GM12878 (cell line): Measurements from ENCODE around the gene AGBL3. TPM values are rescaled to one million over a fixed set of nuclear protein-coding genes. Genes with fewer than 3 reads are reported as not detected.
A peak's percentile ranks its signal among the peaks of the same experiment; 100 is the strongest.

ENCODE experiments used
- CBFB ChIP-seq: IDR thresholded peaks from 2 replicates; pipeline ENCODE4 v1.6.1; 2016; ENCODE audit warnings: antibody characterized with exemption, low read depth
- CUX1 ChIP-seq: IDR thresholded peaks from 2 replicates; pipeline ENCODE4 v1.6.1; 2012; ENCODE audit warnings: improper control_type of control experiment, low read depth, low read length; ENCODE audit not compliant: insufficient replicate concordance
- DPF2 ChIP-seq: fragments of 450-650 bp; IDR thresholded peaks from 2 replicates; pipeline ENCODE4 v1.6.1; 2017; ENCODE audit warnings: mild to moderate bottlenecking
- E2F4 ChIP-seq: IDR thresholded peaks from 2 replicates; pipeline ENCODE4 v1.6.1; 2012; ENCODE audit warnings: low read depth, low read length, improper control_type of control experiment
- MEF2A ChIP-seq: IDR thresholded peaks from 2 replicates; pipeline ENCODE4 v1.6.1; 2011; ENCODE audit warnings: low read depth, mild to moderate bottlenecking, low read length, moderate library complexity; ENCODE audit not compliant: insufficient read depth
- MTA3 ChIP-seq: IDR thresholded peaks from 2 replicates; pipeline ENCODE4 v1.6.1; 2012; ENCODE audit warnings: low read length, inconsistent platforms, borderline replicate concordance
- NFIC ChIP-seq: IDR thresholded peaks from 2 replicates; pipeline ENCODE4 v1.6.1; 2012; ENCODE audit warnings: low read depth, mild to moderate bottlenecking, inconsistent platforms, low read length, moderate library complexity
- RB1 ChIP-seq: fragments of 450-650 bp; formaldehyde crosslinking; IDR thresholded peaks from 2 replicates; pipeline ENCODE4 v1.6.1; 2017; ENCODE audit warnings: mild to moderate bottlenecking, borderline replicate concordance
- SKIL ChIP-seq: fragments of 450-650 bp; IDR thresholded peaks from 2 replicates; pipeline ENCODE4 v1.6.1; 2017; ENCODE audit warnings: mild to moderate bottlenecking, low read depth, inconsistent platforms; ENCODE audit not compliant: poor library complexity, severe bottlenecking
- SPI1 ChIP-seq: IDR thresholded peaks from 2 replicates; pipeline ENCODE4 v1.6.1; 2011; ENCODE audit warnings: low read depth, mild to moderate bottlenecking, low read length, moderate library complexity, borderline replicate concordance; ENCODE audit not compliant: insufficient read depth
- SUPT20H ChIP-seq: IDR thresholded peaks from 2 replicates; pipeline ENCODE4 v1.6.1; 2011; ENCODE audit warnings: low read depth, mild to moderate bottlenecking, low read length, moderate library complexity, borderline replicate concordance; ENCODE audit not compliant: control insufficient read depth
- TCF3 ChIP-seq: IDR thresholded peaks from 2 replicates; pipeline ENCODE4 v1.6.1; 2012; ENCODE audit warnings: low read depth, mild to moderate bottlenecking, low read length, borderline replicate concordance; ENCODE audit not compliant: insufficient read depth
- polyA plus RNA-seq, 11 experiments: library from polyadenylated mRNA; depleted of rRNA in 4 of 11; unstranded in 6 of 11; stranded (reverse) in 5 of 11; fragments of >200 nt; fragmentation: Nextera tagmentation in 4 of 11; fragmentation: Illumina TruSeq in 1 of 11; extraction: Ambion mirVana in 4 of 11; extraction: Trizol in 1 of 11; gene quantifications; 1 replicate in 1 of 11; 2 replicates in 10 of 11; pipeline versions ENCODE4 v1.2.1 to v1.2.3, GENCODE V29; 2011 to 2016; ENCODE audit warnings: inconsistent platforms in 2 of 11, missing spikeins in 2 of 11, low read depth in 1 of 11
- total RNA-seq, 4 experiments: library from RNA; depleted of rRNA in 3 of 4; stranded (reverse); fragments of >200 nt in 3 of 4; fragmentation: Illumina TruSeq in 1 of 4; extraction: Trizol in 1 of 4; gene quantifications; 2 replicates each; pipeline versions ENCODE4 v1.2.1 to v1.2.3, GENCODE V29; 2013 to 2021

AGBL3 gene
- total and polyA plus RNA-seq, 10 of the 15 experiments (the other 5 are each of a cell fraction or from before 2014, with no cell fraction given), result 0.82 to 12.4 (median 3.7) TPM

GRCh38 chr7:135102372-135102771 is 116.1 kb downstream of the AGBL3 start (continued):
- TF ChIP-seq SKIL, result no peak
- TF ChIP-seq CBFB, result peak; percentile 61; the same call in 1 of the 2 replicates
- no peak for TF ChIP-seq TCF3
- no peak for TF ChIP-seq E2F4
- TF ChIP-seq RB1, result no peak
- peak; percentile 87 for TF ChIP-seq NFIC
- TF ChIP-seq DPF2, result no peak
- no peak for TF ChIP-seq SUPT20H
- TF ChIP-seq MEF2A, result peak; percentile 70
- TF ChIP-seq CUX1, result no peak
- no peak for TF ChIP-seq SPI1
- 0 out of 2 replicates have a peak, but pooled peaks have one; percentile 74 for TF ChIP-seq MTA3
